Bronchial epithelial cell (primary cell): ENCODE data around the gene DDX42. TPM values are rescaled to one million over a fixed set of nuclear protein-coding genes. Genes with fewer than 3 reads are reported as not detected.

Experiments
- DNase-seq: peaks from one replicate; pipeline ENCODE4 v3.0.0-alpha.2; 2010; ENCODE audit warnings: low read depth
- FAIRE-seq: peaks from 2 replicates; lab custom pipeline; 2011; peaks lifted over from hg19 to GRCh38; lab: Jason Lieb, UNC
- H3K27me3 ChIP-seq: 2 replicates; pipeline ENCODE4 v1.5.1; 2011; ENCODE audit warnings: low read length; ENCODE audit not compliant: control insufficient read depth, insufficient read depth
- H3K36me3 ChIP-seq: 2 replicates; pipeline ENCODE4 v1.5.1; 2011; ENCODE audit warnings: low read length; ENCODE audit not compliant: control insufficient read depth, insufficient read depth
- H3K4me3 ChIP-seq: 2 replicates; pipeline ENCODE4 v1.5.1; 2011; ENCODE audit warnings: mild to moderate bottlenecking, low read depth, low read length, control low read depth
- total RNA-seq: library from RNA; depleted of rRNA; stranded (reverse); fragments of >200 nt; gene quantifications from 2 replicates; pipeline ENCODE4 v1.2.1, GENCODE V29; 2014
- TF ChIP-seq, protein P1 (sequence below): IDR thresholded peaks from 2 replicates; pipeline ENCODE4 v1.5.1; 2011; ENCODE audit warnings: mild to moderate bottlenecking, moderate library complexity, low read length, control low read depth, inconsistent platforms; ENCODE audit not compliant: insufficient read depth, severe bottlenecking

DDX42 gene
- total RNA-seq, 1 donor from 2014 or later = 65.0 TPM

DNA sequence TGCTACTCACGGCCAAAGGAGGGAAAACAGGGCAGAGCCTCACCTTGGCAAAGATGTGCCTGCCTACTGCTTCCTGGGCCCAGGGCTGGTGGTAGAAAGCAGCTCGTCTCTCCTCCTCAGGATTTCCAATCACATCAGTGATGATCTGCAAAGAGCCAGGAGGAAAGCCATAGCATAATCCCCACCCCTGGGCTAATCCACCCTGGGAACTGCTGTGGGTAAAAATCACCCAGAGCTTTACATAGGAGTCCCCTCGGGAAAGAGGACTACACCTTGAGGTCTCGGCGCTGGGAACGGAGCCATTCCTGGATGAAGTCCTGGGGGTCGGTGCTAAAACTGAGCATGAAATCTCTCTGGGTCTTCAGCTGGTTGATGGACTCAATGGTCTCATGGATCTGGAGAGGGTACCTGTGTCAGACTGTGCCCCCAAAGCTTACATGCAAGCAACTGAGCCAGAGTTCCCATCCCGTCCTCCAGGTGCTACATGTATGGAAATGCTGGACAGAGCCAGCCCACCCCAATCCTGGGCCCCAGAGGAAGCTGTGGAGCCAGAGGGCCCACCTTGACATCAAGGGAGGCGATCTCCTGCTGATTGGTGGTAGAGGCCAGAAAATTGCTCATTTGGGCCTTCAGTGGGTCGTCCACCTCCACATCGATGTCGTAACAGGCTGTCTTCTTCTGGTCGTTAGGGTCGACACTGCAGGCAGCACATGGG lies 59.2 kb downstream of the DDX42 start:
- Histone ChIP-seq H3K36me3 (peaks cover 50% of the 10 kb centered on the region), H3K4me3 (no peak overlapping the region), H3K27me3 (no peaks in the 10 kb centered on the region)
- TF ChIP-seq, protein P1, sequence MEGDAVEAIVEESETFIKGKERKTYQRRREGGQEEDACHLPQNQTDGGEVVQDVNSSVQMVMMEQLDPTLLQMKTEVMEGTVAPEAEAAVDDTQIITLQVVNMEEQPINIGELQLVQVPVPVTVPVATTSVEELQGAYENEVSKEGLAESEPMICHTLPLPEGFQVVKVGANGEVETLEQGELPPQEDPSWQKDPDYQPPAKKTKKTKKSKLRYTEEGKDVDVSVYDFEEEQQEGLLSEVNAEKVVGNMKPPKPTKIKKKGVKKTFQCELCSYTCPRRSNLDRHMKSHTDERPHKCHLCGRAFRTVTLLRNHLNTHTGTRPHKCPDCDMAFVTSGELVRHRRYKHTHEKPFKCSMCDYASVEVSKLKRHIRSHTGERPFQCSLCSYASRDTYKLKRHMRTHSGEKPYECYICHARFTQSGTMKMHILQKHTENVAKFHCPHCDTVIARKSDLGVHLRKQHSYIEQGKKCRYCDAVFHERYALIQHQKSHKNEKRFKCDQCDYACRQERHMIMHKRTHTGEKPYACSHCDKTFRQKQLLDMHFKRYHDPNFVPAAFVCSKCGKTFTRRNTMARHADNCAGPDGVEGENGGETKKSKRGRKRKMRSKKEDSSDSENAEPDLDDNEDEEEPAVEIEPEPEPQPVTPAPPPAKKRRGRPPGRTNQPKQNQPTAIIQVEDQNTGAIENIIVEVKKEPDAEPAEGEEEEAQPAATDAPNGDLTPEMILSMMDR = no peak
- DNase-seq = no peak
- no peak for FAIRE-seq

DNA sequence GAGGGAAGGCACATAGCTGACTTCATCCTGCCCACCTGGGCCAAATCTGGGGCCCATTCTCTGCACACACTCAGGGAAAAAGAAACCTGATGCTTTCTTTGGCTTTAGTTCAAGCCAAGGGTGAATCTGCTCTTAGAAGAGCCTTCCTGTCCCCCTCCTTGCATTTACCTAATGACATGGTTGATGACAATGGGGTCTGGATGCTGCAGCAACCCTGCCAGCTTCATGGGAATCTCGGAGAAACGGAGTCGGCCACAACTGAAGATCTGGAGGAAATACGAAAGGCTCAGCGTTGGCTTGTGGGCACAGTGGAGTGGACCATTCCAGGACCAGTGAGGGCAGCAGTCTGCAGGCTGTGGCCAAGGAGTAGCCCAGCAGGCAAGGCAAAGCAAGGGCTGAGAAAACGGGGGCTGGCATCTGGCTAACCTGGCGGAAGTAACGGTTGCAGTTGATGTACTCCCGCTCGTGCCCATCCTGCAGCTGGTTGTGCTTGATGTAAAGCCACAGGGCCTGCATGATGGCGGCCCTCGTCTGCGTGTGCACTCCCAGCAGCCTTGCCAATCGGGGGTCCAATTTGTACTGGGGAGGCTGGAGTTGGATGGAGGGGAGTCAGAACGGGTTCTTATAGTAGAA lies 59.9 kb downstream of the DDX42 start:
- no peaks in the 10 kb centered on the region for H3K27me3 ChIP-seq
- no peak overlapping the region for H3K4me3 ChIP-seq
- no peak for DNase-seq
- peaks cover 50% of the 10 kb centered on the region for H3K36me3 ChIP-seq
- TF ChIP-seq, protein P1 = no peak
- FAIRE-seq = no peak

- Histone ChIP-seq H3K4me3 (no peak overlapping the region), H3K27me3 (no peaks in the 10 kb centered on the region), H3K36me3 (peaks cover 45% of the 10 kb centered on the region)
- FAIRE-seq (no peak), DNase-seq (peak; percentile 74)
- TF ChIP-seq, protein P1 = peak; percentile 78
Observed at GRCh38 chr17:63834431-63835166, 60.6 kb downstream of the DDX42 start.

- Histone ChIP-seq H3K27me3 (no peaks in the 10 kb centered on the region), H3K36me3 (peaks cover 39% of the 10 kb centered on the region), H3K4me3 (no peak overlapping the region)
- TF ChIP-seq, protein P1 = no peak
- no peak for FAIRE-seq
- no peak for DNase-seq
Observed at GRCh38 chr17:63835167-63835720, 61.3 kb downstream of the DDX42 start.

DNA sequence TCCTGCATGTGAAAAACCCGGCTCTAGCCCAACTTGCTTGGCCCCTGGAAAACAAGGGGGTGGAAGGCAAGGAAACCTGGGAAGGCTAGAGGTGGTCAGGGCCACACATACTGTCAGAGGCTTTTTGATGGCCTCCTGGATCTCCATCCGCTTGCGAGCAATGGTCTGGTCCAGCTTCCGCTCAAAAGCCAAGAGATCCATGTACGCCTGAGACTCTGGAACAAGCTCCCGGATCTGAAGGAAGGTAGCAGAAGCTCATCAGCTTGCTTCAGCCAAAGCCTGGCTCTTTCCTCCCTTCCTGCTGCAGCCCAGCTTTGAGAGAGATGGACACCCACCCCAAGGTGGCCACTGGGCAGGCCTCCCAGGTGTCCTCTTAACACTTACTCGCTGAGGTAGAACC lies 62.8 kb downstream of the DDX42 start:
- TF ChIP-seq, protein P1 = no peak
- Histone ChIP-seq H3K36me3 (peaks cover 30% of the 10 kb centered on the region), H3K4me3 (no peak overlapping the region), H3K27me3 (no peaks in the 10 kb centered on the region)
- no peak for FAIRE-seq
- no peak for DNase-seq
